Measurements from ENCODE around the gene UQCR11. TPM values are rescaled to one million over a fixed set of nuclear protein-coding genes. Genes with fewer than 3 reads are reported as not detected.

The UQCR11 gene
- total RNA-seq, 1 donor from 2014 or later: 149 TPM

DNA sequence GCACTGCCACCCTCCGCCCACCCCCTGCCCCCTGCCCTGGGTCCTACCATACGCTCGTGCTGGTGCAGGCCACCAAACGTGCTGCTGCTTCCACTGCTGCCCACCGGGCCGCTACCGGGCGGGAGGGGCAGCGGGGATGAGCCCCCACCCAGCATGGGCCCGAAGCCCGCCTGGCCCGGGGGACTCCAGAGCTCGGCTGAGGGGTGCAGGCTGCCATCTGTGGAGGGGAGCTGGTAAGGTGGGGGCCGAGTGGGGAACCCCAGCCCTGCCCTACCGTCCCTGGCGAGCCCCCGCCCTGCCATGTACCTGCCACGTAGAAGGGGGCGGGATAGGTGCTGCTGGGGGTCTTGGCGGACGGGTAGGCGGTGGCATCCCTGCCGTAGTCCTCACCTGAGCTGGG lies 16.7 kb upstream of the UQCR11 start:
- DNase-seq (ENCODE audit: low read depth, low spot score): no peak
- Mint-ChIP-seq H3K9me3 (no peaks in the 10 kb centered on the region), H3K36me3 (ENCODE audit: low read depth) (peaks cover 21% of the 10 kb centered on the region), H3K4me1 (peaks cover 9% of the 10 kb centered on the region), H3K4me3 (no peak overlapping the region), H3K27ac (ENCODE audit: unreplicated experiment) (no peak overlapping the region), H3K27me3 (ENCODE audit: low read depth) (peaks cover 6% of the 10 kb centered on the region)
- TF ChIP-seq, protein P1, sequence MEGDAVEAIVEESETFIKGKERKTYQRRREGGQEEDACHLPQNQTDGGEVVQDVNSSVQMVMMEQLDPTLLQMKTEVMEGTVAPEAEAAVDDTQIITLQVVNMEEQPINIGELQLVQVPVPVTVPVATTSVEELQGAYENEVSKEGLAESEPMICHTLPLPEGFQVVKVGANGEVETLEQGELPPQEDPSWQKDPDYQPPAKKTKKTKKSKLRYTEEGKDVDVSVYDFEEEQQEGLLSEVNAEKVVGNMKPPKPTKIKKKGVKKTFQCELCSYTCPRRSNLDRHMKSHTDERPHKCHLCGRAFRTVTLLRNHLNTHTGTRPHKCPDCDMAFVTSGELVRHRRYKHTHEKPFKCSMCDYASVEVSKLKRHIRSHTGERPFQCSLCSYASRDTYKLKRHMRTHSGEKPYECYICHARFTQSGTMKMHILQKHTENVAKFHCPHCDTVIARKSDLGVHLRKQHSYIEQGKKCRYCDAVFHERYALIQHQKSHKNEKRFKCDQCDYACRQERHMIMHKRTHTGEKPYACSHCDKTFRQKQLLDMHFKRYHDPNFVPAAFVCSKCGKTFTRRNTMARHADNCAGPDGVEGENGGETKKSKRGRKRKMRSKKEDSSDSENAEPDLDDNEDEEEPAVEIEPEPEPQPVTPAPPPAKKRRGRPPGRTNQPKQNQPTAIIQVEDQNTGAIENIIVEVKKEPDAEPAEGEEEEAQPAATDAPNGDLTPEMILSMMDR (conservative IDR thresholded peaks at IDR 0.05): no peak

DNA sequence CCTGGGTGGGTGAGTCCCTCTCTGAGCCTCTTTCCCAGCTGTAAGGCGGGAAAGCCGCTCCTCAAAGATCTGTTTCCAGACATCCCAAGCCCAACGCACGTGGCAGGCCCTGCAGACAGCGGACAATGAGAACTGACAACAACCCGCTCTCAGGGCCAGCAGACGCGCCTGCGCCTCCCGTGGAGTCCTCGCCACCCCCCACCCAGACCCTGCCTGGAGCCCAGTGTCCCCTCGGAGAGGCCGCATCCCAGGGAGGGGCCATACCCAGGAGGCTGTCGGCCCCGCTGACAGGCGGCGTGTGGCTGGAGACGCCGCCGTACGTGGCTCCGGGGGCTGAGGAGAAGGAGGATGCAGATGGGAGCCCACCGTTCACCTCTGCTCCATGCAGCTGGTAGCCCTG lies 16.3 kb upstream of the UQCR11 start:
- Mint-ChIP-seq H3K36me3 (ENCODE audit: low read depth) (peaks cover 25% of the 10 kb centered on the region), H3K27me3 (ENCODE audit: low read depth) (peaks cover 8% of the 10 kb centered on the region), H3K9me3 (no peaks in the 10 kb centered on the region), H3K4me3 (no peak overlapping the region), H3K4me1 (peaks cover 13% of the 10 kb centered on the region), H3K27ac (ENCODE audit: unreplicated experiment) (no peak overlapping the region)
- no peak for DNase-seq (ENCODE audit: low read depth, low spot score)
- TF ChIP-seq, protein P1 (conservative IDR thresholded peaks at IDR 0.05): no peak

DNA sequence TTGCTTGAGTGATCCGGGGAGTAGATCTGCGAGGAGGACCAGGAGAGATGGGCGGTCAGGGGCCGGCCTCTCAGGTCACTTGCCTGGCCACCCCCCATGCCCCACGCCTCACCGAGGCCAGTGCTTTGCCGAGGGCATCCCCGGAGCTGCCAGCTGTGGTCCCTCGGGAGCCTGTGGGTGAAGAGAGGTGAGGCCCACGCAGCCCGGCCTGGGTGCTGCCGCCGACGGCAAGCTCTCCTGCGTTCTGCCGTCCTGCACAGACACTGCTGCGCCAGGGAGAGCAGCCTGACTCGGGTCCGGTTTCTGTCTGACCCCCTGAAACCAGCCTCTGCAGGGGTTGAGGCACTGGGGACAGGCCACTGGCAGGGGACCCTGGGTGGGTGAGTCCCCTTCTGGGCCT lies 15.8 kb upstream of the UQCR11 start:
- Mint-ChIP-seq H3K4me3 (no peak overlapping the region), H3K27me3 (ENCODE audit: low read depth) (peaks cover 10% of the 10 kb centered on the region), H3K4me1 (peaks cover 15% of the 10 kb centered on the region), H3K9me3 (no peaks in the 10 kb centered on the region), H3K36me3 (ENCODE audit: low read depth) (peaks cover 27% of the 10 kb centered on the region), H3K27ac (ENCODE audit: unreplicated experiment) (no peak overlapping the region)
- TF ChIP-seq, protein P1 (conservative IDR thresholded peaks at IDR 0.05): no peak
- DNase-seq (ENCODE audit: low read depth, low spot score): no peak

DNA sequence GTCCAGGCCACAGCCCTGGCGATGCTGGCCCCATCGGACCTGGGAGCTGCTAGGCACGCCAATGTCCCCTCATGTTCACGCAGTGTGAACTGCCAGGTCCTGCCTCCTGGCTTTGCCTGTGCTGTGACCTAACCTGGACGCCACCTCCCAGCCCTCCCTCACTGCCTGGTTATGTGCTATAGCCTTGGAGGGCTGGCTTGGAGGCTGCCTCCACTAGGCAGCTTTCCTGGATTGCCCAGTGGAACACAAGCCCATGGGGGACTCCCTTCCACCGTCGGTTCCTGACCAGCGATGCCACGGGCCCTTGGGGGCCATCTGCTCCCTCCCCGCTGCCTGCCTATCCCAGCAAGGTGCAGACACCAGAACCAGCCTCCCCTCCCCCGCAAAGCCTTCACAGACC lies 15.2 kb upstream of the UQCR11 start:
- no peak overlapping the region for H3K27ac Mint-ChIP-seq (ENCODE audit: unreplicated experiment)
- no peak overlapping the region for H3K4me3 Mint-ChIP-seq

DNA sequence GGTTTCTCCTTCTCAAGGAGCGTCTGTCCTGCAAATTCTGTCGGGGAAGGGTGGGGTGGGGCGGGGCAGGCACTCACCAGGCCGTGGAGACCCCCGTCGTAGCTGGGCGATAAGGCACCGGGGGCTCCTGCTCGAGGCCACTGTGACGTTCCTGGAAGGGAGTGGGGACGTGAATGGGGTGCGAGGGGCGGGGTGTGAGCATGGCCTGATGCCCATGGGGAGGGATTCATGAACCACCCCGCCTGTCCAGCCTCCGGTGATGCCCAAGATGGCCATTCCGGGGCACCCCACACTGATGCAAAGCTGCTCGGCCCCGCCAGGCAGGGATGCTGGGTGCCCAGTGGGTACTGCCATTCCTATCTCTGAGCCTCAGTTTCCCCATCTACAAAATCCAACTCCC lies 14.4 kb upstream of the UQCR11 start:
- Mint-ChIP-seq H3K4me1 (peaks cover 15% of the 10 kb centered on the region), H3K36me3 (ENCODE audit: low read depth) (peaks cover 29% of the 10 kb centered on the region), H3K27me3 (ENCODE audit: low read depth) (peaks cover 10% of the 10 kb centered on the region), H3K4me3 (peak overlapping the region; percentile 67), H3K9me3 (no peaks in the 10 kb centered on the region), H3K27ac (ENCODE audit: unreplicated experiment) (no peak overlapping the region)
- TF ChIP-seq, protein P1 (conservative IDR thresholded peaks at IDR 0.05): no peak
- DNase-seq (ENCODE audit: low read depth, low spot score): no peak

More for the DNA sequence above, 15.2 kb upstream of the UQCR11 start:
- no peak for DNase-seq (ENCODE audit: low read depth, low spot score)
- Mint-ChIP-seq H3K27me3 (ENCODE audit: low read depth) (peaks cover 10% of the 10 kb centered on the region), H3K36me3 (ENCODE audit: low read depth) (peaks cover 30% of the 10 kb centered on the region), H3K9me3 (no peaks in the 10 kb centered on the region), H3K4me1 (peaks cover 15% of the 10 kb centered on the region)
- TF ChIP-seq, protein P1 (conservative IDR thresholded peaks at IDR 0.05): no peak

DNA sequence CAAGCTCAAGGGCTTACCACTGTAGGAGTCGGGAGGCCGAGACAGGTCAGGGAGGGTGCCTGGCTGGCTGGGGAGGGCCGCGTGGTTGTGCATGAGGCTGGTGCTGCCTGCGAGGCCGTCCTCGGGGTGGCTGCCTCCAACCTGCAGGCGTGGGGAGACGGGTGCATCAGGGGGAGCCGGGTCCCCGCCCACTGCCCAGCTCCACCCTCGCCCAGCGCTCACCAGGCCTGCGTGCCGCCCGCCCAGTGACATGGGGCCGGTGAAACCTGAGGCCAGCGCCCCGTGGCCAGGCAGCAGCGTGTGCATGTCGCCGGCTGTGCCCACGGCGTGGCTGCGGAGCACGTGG lies 13.8 kb upstream of the UQCR11 start:
- Mint-ChIP-seq H3K27ac (ENCODE audit: unreplicated experiment) (no peak overlapping the region), H3K27me3 (ENCODE audit: low read depth) (peaks cover 7% of the 10 kb centered on the region), H3K4me3 (no peak overlapping the region), H3K36me3 (ENCODE audit: low read depth) (peaks cover 24% of the 10 kb centered on the region), H3K9me3 (no peaks in the 10 kb centered on the region), H3K4me1 (peaks cover 9% of the 10 kb centered on the region)
- no peak for DNase-seq (ENCODE audit: low read depth, low spot score)
- TF ChIP-seq, protein P1 (conservative IDR thresholded peaks at IDR 0.05): no peak

Measured in neural crest cell (in vitro differentiated cells).